MM.1S (cell line): ENCODE measurements around the gene CDKN2D.

Source experiments
- CTCF ChIP-seq: fragments of 300-600 bp; sonication (generic); IDR thresholded peaks from 2 replicates; pipeline ENCODE4 v1.5.1; 2016; ENCODE audit warnings: antibody characterized with exemption, low read length, mixed read lengths
- EZH2 ChIP-seq: fragments of 300-600 bp; sonication (generic); optimal IDR thresholded peaks from 2 replicates; pipeline ENCODE3; 2017; ENCODE audit warnings: low read depth, mild to moderate bottlenecking, antibody characterized with exemption, low read length, mixed read lengths

- TF ChIP-seq CTCF (no peak), EZH2 (no peak)
These were observed 9.2 kb upstream of the CDKN2D start for GRCh38 chr19:10577951-10578350.
